Neural cell (in vitro differentiated cells): ENCODE results near the gene ITGBL1.

Experiments used
- CTCF ChIP-seq: fragments of 450-650 bp; IDR thresholded peaks from 2 replicates; pipeline ENCODE4 v1.5.1; 2014; ENCODE audit warnings: antibody characterized with exemption, mild to moderate bottlenecking, moderate library complexity; ENCODE audit not compliant: poor library complexity, severe bottlenecking
- EP300 ChIP-seq: fragments of 450-650 bp; conservative IDR thresholded peaks from 2 replicates; pipeline ENCODE4 v1.6.1; 2014; ENCODE audit warnings: antibody characterized with exemption, mild to moderate bottlenecking, moderate library complexity; ENCODE audit not compliant: poor library complexity, severe bottlenecking
- EZH2 ChIP-seq: fragments of 200-600, 300-800 bp; shearing (Covaris generic), sonication (generic); IDR thresholded peaks from 2 replicates; pipeline ENCODE4 v1.6.1; 2014; ENCODE audit warnings: antibody characterized with exemption, low read length, borderline replicate concordance, mild to moderate bottlenecking; ENCODE audit not compliant: insufficient read depth, poor library complexity, severe bottlenecking
- MXI1 ChIP-seq: fragments of 450-650 bp; conservative IDR thresholded peaks from 2 replicates; pipeline ENCODE4 v1.6.1; 2014; ENCODE audit warnings: antibody characterized with exemption, mild to moderate bottlenecking; ENCODE audit not compliant: poor library complexity, severe bottlenecking
- RAD21 ChIP-seq: fragments of 450-650 bp; conservative IDR thresholded peaks from 2 replicates; pipeline ENCODE4 v1.6.1; 2014; ENCODE audit warnings: antibody characterized with exemption, mild to moderate bottlenecking, moderate library complexity
- SMC3 ChIP-seq: fragments of 450-650 bp; conservative IDR thresholded peaks from 2 replicates; pipeline ENCODE4 v1.6.1; 2014; ENCODE audit warnings: antibody characterized with exemption, mild to moderate bottlenecking, moderate library complexity; ENCODE audit not compliant: poor library complexity
- TF ChIP-seq, protein P1 (sequence below): IDR thresholded peaks from 2 replicates; pipeline ENCODE4 v1.6.1; 2012; ENCODE audit warnings: borderline replicate concordance

DNA sequence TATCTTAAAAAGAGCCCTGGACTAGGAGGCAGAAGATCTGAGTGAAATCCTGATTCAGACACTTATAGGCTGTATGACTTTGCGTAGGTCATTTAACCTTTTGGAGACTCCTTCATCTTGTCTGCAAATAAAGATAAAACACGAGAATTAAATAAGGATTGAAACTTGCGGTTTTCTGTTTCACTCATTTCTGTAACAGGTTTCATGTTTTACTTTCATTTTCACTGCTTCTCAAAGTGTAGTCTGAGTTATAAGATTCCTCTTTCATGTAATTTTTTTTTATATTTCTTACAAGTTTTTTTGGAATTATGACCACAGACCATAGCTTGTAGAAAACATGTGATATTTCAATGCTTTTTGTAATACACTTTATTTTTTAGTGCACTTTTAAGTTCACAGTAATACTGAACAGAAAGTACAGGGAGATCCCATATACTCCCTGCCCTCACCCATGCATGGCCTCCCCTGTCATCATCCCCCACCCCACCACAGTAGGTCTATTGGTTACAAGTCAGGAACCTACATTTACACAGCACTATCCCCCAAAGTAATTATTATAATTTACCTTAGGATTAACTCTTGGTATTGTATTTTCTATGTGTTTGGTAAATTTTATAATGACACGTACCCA lies 174.6 kb downstream of the ITGBL1 start:
- no peak for TF ChIP-seq CTCF
- no peak for TF ChIP-seq EZH2
- TF ChIP-seq, protein P1, sequence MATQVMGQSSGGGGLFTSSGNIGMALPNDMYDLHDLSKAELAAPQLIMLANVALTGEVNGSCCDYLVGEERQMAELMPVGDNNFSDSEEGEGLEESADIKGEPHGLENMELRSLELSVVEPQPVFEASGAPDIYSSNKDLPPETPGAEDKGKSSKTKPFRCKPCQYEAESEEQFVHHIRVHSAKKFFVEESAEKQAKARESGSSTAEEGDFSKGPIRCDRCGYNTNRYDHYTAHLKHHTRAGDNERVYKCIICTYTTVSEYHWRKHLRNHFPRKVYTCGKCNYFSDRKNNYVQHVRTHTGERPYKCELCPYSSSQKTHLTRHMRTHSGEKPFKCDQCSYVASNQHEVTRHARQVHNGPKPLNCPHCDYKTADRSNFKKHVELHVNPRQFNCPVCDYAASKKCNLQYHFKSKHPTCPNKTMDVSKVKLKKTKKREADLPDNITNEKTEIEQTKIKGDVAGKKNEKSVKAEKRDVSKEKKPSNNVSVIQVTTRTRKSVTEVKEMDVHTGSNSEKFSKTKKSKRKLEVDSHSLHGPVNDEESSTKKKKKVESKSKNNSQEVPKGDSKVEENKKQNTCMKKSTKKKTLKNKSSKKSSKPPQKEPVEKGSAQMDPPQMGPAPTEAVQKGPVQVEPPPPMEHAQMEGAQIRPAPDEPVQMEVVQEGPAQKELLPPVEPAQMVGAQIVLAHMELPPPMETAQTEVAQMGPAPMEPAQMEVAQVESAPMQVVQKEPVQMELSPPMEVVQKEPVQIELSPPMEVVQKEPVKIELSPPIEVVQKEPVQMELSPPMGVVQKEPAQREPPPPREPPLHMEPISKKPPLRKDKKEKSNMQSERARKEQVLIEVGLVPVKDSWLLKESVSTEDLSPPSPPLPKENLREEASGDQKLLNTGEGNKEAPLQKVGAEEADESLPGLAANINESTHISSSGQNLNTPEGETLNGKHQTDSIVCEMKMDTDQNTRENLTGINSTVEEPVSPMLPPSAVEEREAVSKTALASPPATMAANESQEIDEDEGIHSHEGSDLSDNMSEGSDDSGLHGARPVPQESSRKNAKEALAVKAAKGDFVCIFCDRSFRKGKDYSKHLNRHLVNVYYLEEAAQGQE = no peak
- no peak for TF ChIP-seq EP300
- TF ChIP-seq SMC3 = no peak
- TF ChIP-seq MXI1 = no peak
- no peak for TF ChIP-seq RAD21
